HepG2 (cell line): Measurements from ENCODE around the gene KNCN.

ENCODE experiments used
- ARNT ChIP-seq: fragments of 450-650 bp; IDR thresholded peaks from 2 replicates; pipeline ENCODE4 v1.6.1; 2017
- CTCF ChIP-seq: sonication (generic); formaldehyde crosslinking; IDR thresholded peaks from 2 replicates; pipeline ENCODE4 v1.5.0; 2020; ENCODE audit warnings: mild to moderate bottlenecking, missing genetic modification reagents, moderate library complexity
- JUND ChIP-seq: sonication (generic); formaldehyde crosslinking; IDR thresholded peaks from 2 replicates; pipeline ENCODE4 v1.8.0; 2022; ENCODE audit warnings: mild to moderate bottlenecking, missing genetic modification reagents
- NCOA1 ChIP-seq: sonication (generic); formaldehyde crosslinking; IDR thresholded peaks from 2 replicates; pipeline ENCODE4 v1.9.0; 2021; ENCODE audit warnings: missing genetic modification reagents
- NCOA5 ChIP-seq: sonication (generic); formaldehyde crosslinking; IDR thresholded peaks from 2 replicates; pipeline ENCODE4 v1.4.0; 2020; ENCODE audit warnings: missing genetic modification reagents
- POLR2A ChIP-seq, 2 experiments: IDR thresholded peaks; 2 replicates each; pipeline ENCODE4 v1.6.1; 2011; ENCODE audit warnings: low read depth in 2 of 2, low read length in 2 of 2, mild to moderate bottlenecking in 1 of 2, moderate library complexity in 1 of 2; ENCODE audit not compliant: insufficient read depth in 1 of 2
- SIN3A ChIP-seq: IDR thresholded peaks from 2 replicates; pipeline ENCODE4 v1.6.1; 2011; ENCODE audit warnings: low read depth, mild to moderate bottlenecking, control low read depth, low read length, borderline replicate concordance
- SMARCE1 ChIP-seq: fragments of 450-650 bp; IDR thresholded peaks from 2 replicates; pipeline ENCODE4 v1.6.1; 2017; ENCODE audit warnings: borderline replicate concordance
- TAF1 ChIP-seq: sonication (generic); formaldehyde crosslinking; IDR thresholded peaks from 2 replicates; pipeline ENCODE4 v1.4.0; 2020; ENCODE audit warnings: missing genetic modification reagents
- TOE1 ChIP-seq: sonication (generic); formaldehyde crosslinking; IDR thresholded peaks from 2 replicates; pipeline ENCODE4 v1.4.0; 2020; ENCODE audit warnings: mild to moderate bottlenecking, missing genetic modification reagents
- ZNF883 ChIP-seq: sonication (generic); formaldehyde crosslinking; IDR thresholded peaks from 2 replicates; pipeline ENCODE4 v1.5.1; 2020; ENCODE audit warnings: mild to moderate bottlenecking, missing genetic modification reagents; ENCODE audit errors: not compliant biosample characterization

DNA sequence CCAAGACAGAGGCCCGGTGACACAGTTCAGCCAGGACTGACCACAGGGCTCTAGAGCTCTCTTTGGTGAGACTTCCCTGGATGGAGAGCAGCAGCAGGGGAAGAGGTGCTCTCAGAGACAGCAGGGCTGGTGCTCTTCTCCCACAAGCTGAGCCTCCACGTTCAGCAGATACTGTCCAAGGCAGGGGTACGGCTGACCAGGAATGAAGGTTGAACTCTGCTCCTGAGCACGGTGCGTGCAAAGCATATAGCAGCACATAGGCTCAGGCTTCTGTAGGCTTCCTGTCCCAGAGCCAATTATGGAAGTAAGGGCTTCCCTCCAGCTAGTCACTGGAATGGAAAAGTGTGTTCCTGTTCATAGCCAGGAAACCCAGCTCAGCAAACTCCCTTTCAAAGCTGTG is 37.9 kb downstream of the KNCN start:
- TF ChIP-seq NCOA5 (CRISPR knock-in tag) (no peak), JUND (no peak), TOE1 (CRISPR knock-in tag) (no peak), CTCF (no peak), ZNF883 (CRISPR knock-in tag) (no peak), SMARCE1 (no peak), SIN3A (no peak), TAF1 (CRISPR knock-in tag) (no peak), ARNT (no peak), POLR2A (IDR thresholded peaks at IDR 0.05; ENCODE audit: insufficient read depth in 1 of 2, low read depth in 2 of 2, low read length in 2 of 2) (no peak), NCOA1 (CRISPR knock-in tag) (no peak)
